Measurements from ENCODE around the gene CA10. TPM values are rescaled to one million over a fixed set of nuclear protein-coding genes. Genes with fewer than 3 reads are reported as not detected.

Gene CA10
- total RNA-seq, 6 experiments from 2014 or later, result not detected

DNA sequence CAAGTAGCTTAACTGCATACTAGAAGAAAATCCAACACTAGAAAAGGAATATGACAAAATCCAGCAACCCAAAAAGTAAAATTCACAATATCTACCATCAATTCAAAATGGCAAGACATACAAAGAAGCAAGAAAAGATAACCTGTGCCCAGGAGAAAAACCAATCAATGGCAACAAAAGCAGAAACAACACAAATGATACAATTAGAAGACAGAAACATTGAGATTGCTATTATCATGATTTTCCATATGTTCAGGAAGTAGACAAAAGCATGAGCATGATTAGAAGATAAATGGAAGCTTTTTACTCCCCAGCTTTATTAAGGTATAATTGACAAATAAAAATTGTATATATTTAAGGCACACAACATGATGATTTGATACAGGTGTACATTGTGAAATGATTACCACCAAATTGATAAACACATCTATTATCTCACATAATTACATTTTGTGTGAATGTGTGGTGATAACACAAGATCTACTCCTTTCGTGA, 117.3 kb downstream of the CA10 start:
- TF ChIP-seq, protein P1, sequence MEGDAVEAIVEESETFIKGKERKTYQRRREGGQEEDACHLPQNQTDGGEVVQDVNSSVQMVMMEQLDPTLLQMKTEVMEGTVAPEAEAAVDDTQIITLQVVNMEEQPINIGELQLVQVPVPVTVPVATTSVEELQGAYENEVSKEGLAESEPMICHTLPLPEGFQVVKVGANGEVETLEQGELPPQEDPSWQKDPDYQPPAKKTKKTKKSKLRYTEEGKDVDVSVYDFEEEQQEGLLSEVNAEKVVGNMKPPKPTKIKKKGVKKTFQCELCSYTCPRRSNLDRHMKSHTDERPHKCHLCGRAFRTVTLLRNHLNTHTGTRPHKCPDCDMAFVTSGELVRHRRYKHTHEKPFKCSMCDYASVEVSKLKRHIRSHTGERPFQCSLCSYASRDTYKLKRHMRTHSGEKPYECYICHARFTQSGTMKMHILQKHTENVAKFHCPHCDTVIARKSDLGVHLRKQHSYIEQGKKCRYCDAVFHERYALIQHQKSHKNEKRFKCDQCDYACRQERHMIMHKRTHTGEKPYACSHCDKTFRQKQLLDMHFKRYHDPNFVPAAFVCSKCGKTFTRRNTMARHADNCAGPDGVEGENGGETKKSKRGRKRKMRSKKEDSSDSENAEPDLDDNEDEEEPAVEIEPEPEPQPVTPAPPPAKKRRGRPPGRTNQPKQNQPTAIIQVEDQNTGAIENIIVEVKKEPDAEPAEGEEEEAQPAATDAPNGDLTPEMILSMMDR (IDR thresholded peaks at IDR 0.05), result no peak
- no peak for TF ChIP-seq POLR2A (IDR thresholded peaks at IDR 0.05)
- Histone ChIP-seq H3K27me3 (no peaks in the 10 kb centered on the region), H3K27ac (no peak overlapping the region), H3K4me1 (no peaks in the 10 kb centered on the region), H3K4me3 (no peak overlapping the region), H3K9me3 (no peaks in the 10 kb centered on the region), H3K36me3 (no peaks in the 10 kb centered on the region)
- no peak for ATAC-seq
- no peak for DNase-seq
- intact Hi-C loops (cut with DNase I), result no loop called here
- WGBS (ENCODE audit: insufficient coverage, low coverage, low lambda C conversion rate, missing lambda C conversion rate), result 50% methylated on average over 1 of the region's 1 CpG

DNA sequence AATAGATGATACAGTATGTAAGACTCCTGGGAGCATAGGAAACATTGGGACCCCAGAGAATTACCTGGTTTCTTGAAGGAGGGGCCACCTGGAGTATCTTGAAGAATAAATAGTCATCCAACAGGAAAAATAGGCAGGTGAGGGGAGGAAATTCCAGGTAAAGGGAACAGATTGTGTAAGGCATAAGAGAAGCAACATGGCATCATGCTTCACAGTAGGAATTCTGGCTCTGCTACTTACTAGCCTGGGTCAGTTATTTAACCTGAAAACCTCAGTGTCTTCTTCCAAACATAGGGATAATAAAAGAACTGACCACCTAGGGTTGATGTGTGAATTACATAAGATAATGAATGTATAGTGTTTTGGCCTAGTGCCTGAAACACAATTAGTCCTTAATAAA, 122.1 kb downstream of the CA10 start:
- TF ChIP-seq, protein P1 (IDR thresholded peaks at IDR 0.05), result no peak
- no peak for TF ChIP-seq POLR2A (IDR thresholded peaks at IDR 0.05)
- no peak overlapping the region for H3K27ac ChIP-seq
- no peaks in the 10 kb centered on the region for H3K9me3 ChIP-seq
- H3K36me3 ChIP-seq, result no peaks in the 10 kb centered on the region
- H3K4me3 ChIP-seq, result no peak overlapping the region
- no peak for ATAC-seq
- H3K4me1 ChIP-seq, result no peaks in the 10 kb centered on the region
- no peak for DNase-seq
- no peaks in the 10 kb centered on the region for H3K27me3 ChIP-seq
- intact Hi-C loops (cut with DNase I), result no loop called here

DNA sequence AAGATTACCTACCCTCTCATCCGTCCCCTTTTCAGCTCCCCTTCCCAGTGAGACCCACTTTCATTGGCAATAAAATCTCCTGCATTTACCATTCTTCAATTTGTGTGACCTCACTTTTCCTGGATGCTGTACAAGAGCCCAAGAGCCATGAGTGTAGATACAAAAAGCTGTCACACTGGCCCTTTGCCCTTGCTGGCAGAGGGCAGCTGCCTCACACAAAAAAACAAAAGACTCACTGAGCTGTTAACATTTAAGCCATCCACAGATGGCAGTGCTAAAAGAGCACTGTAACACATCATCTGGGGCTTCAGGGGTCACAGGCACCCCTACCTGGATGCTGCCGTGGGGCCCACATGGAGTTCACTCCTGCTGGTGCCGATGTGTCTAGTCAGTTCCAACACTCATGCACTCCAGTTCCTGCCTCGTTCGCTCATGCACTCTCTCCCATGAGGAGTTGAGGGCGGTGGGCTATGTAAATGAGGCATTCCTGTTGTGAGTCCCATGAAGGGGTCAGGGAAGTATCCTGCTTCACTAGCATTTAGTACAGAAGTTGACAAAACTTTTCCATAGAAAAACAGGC, 123.1 kb downstream of the CA10 start:
- H3K27ac ChIP-seq, result no peak overlapping the region
- no peak for DNase-seq
- 17% methylated on average over 1 of the region's 6 CpGs for WGBS (ENCODE audit: insufficient coverage, low coverage, low lambda C conversion rate, missing lambda C conversion rate)
- H3K4me3 ChIP-seq, result no peak overlapping the region
- no peaks in the 10 kb centered on the region for H3K27me3 ChIP-seq
- intact Hi-C loops (cut with DNase I), result no loop called here
- ATAC-seq, result no peak
- H3K4me1 ChIP-seq, result no peaks in the 10 kb centered on the region
- no peak for TF ChIP-seq POLR2A (IDR thresholded peaks at IDR 0.05)
- TF ChIP-seq, protein P1 (IDR thresholded peaks at IDR 0.05), result no peak
- no peaks in the 10 kb centered on the region for H3K9me3 ChIP-seq
- no peaks in the 10 kb centered on the region for H3K36me3 ChIP-seq

DNA sequence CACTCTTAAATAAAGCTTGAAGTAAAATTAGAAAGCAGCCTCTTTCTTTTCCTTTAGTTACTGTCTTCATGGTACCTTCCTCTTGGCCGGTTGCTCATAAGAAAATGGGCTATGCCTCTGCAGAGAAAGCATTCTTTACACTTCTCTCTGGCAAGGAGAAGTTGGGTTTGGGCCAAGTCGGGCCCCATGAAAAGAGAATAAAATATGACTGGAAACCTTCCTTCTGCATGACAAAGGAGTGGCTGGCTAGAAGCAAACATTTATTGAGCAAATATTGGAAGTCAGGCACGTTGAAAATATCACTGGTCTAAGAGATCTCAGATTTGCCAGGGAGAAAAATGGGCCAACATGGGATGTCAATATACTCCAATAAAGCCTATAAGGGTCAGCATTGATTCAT, 126.1 kb downstream of the CA10 start:
- TF ChIP-seq, protein P1 (IDR thresholded peaks at IDR 0.05), result no peak
- no peak for TF ChIP-seq POLR2A (IDR thresholded peaks at IDR 0.05)
- intact Hi-C loops (cut with DNase I), result no loop called here
- ATAC-seq, result no peak

GRCh38 chr17:52030052-52030451, 128.5 kb downstream of the CA10 start:
- Histone ChIP-seq H3K36me3 (no peaks in the 10 kb centered on the region), H3K4me3 (no peak overlapping the region), H3K4me1 (no peaks in the 10 kb centered on the region), H3K27me3 (no peaks in the 10 kb centered on the region), H3K27ac (no peak overlapping the region), H3K9me3 (no peaks in the 10 kb centered on the region)
- DNase-seq, result no peak
- intact Hi-C loops (cut with DNase I), result no loop called here
- TF ChIP-seq POLR2A (IDR thresholded peaks at IDR 0.05), result no peak
- TF ChIP-seq, protein P1 (IDR thresholded peaks at IDR 0.05), result no peak
- WGBS (ENCODE audit: insufficient coverage, low coverage, low lambda C conversion rate, missing lambda C conversion rate), result 16% methylated on average over 3 of the region's 3 CpGs
- ATAC-seq, result no peak

More for the DNA sequence above, 126.1 kb downstream of the CA10 start:
- WGBS (ENCODE audit: insufficient coverage, low coverage, low lambda C conversion rate, missing lambda C conversion rate), result 32% methylated on average over 3 of the region's 3 CpGs
- Histone ChIP-seq H3K9me3 (no peaks in the 10 kb centered on the region), H3K27ac (no peak overlapping the region), H3K4me3 (no peak overlapping the region), H3K27me3 (no peaks in the 10 kb centered on the region), H3K36me3 (no peaks in the 10 kb centered on the region), H3K4me1 (no peaks in the 10 kb centered on the region)
- no peak for DNase-seq

Measured in right lobe of liver (tissue), 6 donors.